Upper lobe of left lung (tissue), 4 donors: ENCODE results near the gene RTEL1.
A peak's percentile ranks its signal among the peaks of the same experiment; 100 is the strongest.

ENCODE experiments used
- POLR2AphosphoS5 ChIP-seq, 2 donors: sonication (generic); formaldehyde crosslinking; IDR thresholded peaks; one replicate each; pipeline ENCODE4 v1.5.1; 2017; ENCODE audit warnings: antibody characterized with exemption in 2 of 2
- TF ChIP-seq, protein P1 (sequence below), 6 experiments: fragments of 450-650 bp in 4 of 6; fragments of 200-600 bp in 2 of 6; sonication (generic) in 2 of 6; IDR thresholded peaks; one replicate each; pipeline ENCODE4 v1.5.1; 2016 to 2019; ENCODE audit warnings: antibody characterized with exemption in 6 of 6

DNA sequence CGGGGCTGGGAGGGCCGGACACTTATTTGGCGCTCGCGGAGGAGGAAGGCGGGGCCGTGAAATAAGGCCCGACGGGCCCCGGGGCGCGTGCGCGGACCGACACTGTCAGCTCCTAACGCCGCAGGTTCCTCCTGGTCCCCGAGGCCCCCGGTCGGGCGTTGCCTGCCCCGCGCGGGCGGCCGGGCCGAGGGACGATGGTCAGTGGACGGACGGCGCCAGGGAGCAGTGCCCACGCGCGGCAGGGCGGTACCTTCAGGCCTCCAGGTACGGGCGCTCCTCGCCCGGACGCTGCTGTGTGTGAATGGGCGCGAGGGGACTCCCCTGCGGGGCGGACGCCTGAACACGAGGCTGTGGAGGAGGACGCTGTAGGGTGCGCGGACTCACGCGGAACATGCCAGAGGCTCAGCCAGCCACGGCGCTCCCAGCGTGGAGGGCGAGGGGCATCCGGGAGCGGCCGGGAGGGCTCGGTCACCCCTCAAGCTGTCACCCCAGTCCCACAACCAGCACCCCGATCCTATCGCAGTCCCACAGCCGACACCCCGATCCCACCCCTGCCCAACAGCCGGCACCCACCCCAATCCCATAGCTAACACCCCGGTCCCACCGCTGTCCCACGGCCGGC is 30.9 kb upstream of the RTEL1 start:
- TF ChIP-seq, protein P1, sequence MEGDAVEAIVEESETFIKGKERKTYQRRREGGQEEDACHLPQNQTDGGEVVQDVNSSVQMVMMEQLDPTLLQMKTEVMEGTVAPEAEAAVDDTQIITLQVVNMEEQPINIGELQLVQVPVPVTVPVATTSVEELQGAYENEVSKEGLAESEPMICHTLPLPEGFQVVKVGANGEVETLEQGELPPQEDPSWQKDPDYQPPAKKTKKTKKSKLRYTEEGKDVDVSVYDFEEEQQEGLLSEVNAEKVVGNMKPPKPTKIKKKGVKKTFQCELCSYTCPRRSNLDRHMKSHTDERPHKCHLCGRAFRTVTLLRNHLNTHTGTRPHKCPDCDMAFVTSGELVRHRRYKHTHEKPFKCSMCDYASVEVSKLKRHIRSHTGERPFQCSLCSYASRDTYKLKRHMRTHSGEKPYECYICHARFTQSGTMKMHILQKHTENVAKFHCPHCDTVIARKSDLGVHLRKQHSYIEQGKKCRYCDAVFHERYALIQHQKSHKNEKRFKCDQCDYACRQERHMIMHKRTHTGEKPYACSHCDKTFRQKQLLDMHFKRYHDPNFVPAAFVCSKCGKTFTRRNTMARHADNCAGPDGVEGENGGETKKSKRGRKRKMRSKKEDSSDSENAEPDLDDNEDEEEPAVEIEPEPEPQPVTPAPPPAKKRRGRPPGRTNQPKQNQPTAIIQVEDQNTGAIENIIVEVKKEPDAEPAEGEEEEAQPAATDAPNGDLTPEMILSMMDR (IDR thresholded peaks at IDR 0.05): no peak
- peak; percentile 83 to 91 for TF ChIP-seq POLR2AphosphoS5 (IDR thresholded peaks at IDR 0.05)
